Endodermal cell (in vitro differentiated cells): Measurements from ENCODE around the gene BOLA2. TPM values are rescaled to one million over a fixed set of nuclear protein-coding genes. Genes with fewer than 3 reads are reported as not detected.
"Not testable (repeated sequence)": the region's sequence is repeated elsewhere in the genome, so short reads cannot be mapped to it uniquely, and the experiment has no call there.

ENCODE experiments used
- DNase-seq: peaks from one replicate; pipeline ENCODE4 v3.0.0-alpha.2; 2017
- H3K27ac ChIP-seq: 2 replicates; pipeline ENCODE4 v1.5.1; 2013; ENCODE audit warnings: mild to moderate bottlenecking, low read depth, low read length, moderate library complexity
- H3K27me3 ChIP-seq: 2 replicates; pipeline ENCODE4 v1.6.1; 2013; ENCODE audit warnings: mild to moderate bottlenecking, low read length, moderate library complexity; ENCODE audit not compliant: insufficient read depth, control insufficient read depth, poor library complexity, severe bottlenecking
- H3K36me3 ChIP-seq: 2 replicates; pipeline ENCODE4 v1.7.0; 2013; ENCODE audit warnings: mild to moderate bottlenecking, low read length, moderate library complexity; ENCODE audit not compliant: control insufficient read depth, insufficient read depth
- H3K4me1 ChIP-seq: one replicate; pipeline ENCODE4 v1.7.0; 2013; ENCODE audit warnings: low read length; ENCODE audit not compliant: control insufficient read depth, insufficient read depth
- H3K4me3 ChIP-seq: 2 replicates; pipeline ENCODE4 v1.5.1; 2013; ENCODE audit warnings: mild to moderate bottlenecking, low read length, moderate library complexity
- H3K9ac ChIP-seq: 2 replicates; pipeline ENCODE4 v1.6.1; 2013; ENCODE audit warnings: mild to moderate bottlenecking, low read length, moderate library complexity; ENCODE audit not compliant: poor library complexity, severe bottlenecking; ENCODE audit errors: extremely low read depth
- H3K9me3 ChIP-seq: 2 replicates; pipeline ENCODE4 v1.6.1; 2013; ENCODE audit warnings: mild to moderate bottlenecking, low read length, moderate library complexity; ENCODE audit not compliant: control insufficient read depth
- H3K27ac Mint-ChIP-seq: 2 replicates; pipeline ENCODE4 v1.8.0; 2020; ENCODE audit warnings: mixed read lengths
- H3K27me3 Mint-ChIP-seq: 2 replicates; pipeline ENCODE4 v1.8.0; 2021; ENCODE audit warnings: mild to moderate bottlenecking, mixed read lengths; ENCODE audit not compliant: insufficient read depth
- H3K36me3 Mint-ChIP-seq: 2 replicates; pipeline ENCODE4 v1.8.0; 2020; ENCODE audit warnings: low read depth, mixed read lengths
- H3K4me1 Mint-ChIP-seq: 2 replicates; pipeline ENCODE4 v1.8.0; 2020; ENCODE audit warnings: mixed read lengths
- H3K4me3 Mint-ChIP-seq: 2 replicates; pipeline ENCODE4 v1.8.0; 2020; ENCODE audit warnings: mild to moderate bottlenecking, moderate library complexity, mixed read lengths
- H3K9me3 Mint-ChIP-seq: 2 replicates; pipeline ENCODE4 v1.8.0; 2020; ENCODE audit warnings: mild to moderate bottlenecking, mixed read lengths
- WGBS, 2 experiments: methylation state at CpG; one replicate each; pipeline versions ENCODE4 v1.1.5 to v1.1.7; 2013; ENCODE audit warnings: missing lambda C conversion rate in 2 of 2, mixed read lengths in 1 of 2; ENCODE audit not compliant: insufficient coverage in 1 of 2, insufficient read length in 1 of 2; 5-methylcytosine and 5-hydroxymethylcytosine counted together
- long read RNA-seq, 4 experiments: library from polyadenylated mRNA in 2 of 4; library from RNA in 1 of 4; library from capped mRNA in 1 of 4; stranded (forward) in 3 of 4; unstranded in 1 of 4; transcript quantifications; one replicate each; pipeline ENCODE4 v2.0.0, GENCODE V29; 2020 to 2021; ENCODE audit warnings: inconsistent platforms in 1 of 4
- polyA plus RNA-seq, 2 experiments: library from polyadenylated mRNA; stranded (reverse); fragments of 50-300 nt; gene quantifications; one replicate each; pipeline ENCODE4 v1.2.3, GENCODE V29; 2013
- total RNA-seq, 2 donors: library from RNA; stranded (reverse); fragmentation: NEBNext Ultra II Directional in 1 of 2; extraction: Animal tissue kit (Norgen Biotek cat#: 25700) in 1 of 2; gene quantifications; 2 replicates in 1 of 2; 3 replicates in 1 of 2; pipeline ENCODE4 v1.2.1, GENCODE V29; 2021

BOLA2 gene
- total RNA-seq = 10 to 100 TPM in 1 of 2 donors, 1 to 10 TPM in 1; 9.5 to 11.0 TPM
- polyA plus RNA-seq (2013, experiment 1 of 2) = 16.4 TPM
- 17.6 TPM for polyA plus RNA-seq (2013, experiment 2 of 2)
- long read RNA-seq, experiment 1, transcript BOLA2-201 (3 exons, 1,012 nt) = major isoform, 28 of 33 reads
- long read RNA-seq, experiment 1, partial matches to known transcripts = 1 of 33 reads
- long read RNA-seq, experiment 1, other reads (novel, unspliced or antisense) = 4 of 33 reads
- long read RNA-seq, experiment 2, transcript BOLA2-201 (3 exons, 1,012 nt) = major isoform, 23 of 27 reads
- long read RNA-seq, experiment 2, partial matches to known transcripts = 1 of 27 reads
- long read RNA-seq, experiment 2, other reads (novel, unspliced or antisense) = 3 of 27 reads
- long read RNA-seq, experiment 3, transcript BOLA2-201 (3 exons, 1,012 nt) = major isoform, 13 of 15 reads
- long read RNA-seq, experiment 3, partial matches to known transcripts = 1 of 15 reads
- long read RNA-seq, experiment 3, other reads (novel, unspliced or antisense) = 1 of 15 reads
- long read RNA-seq, experiment 4, transcript BOLA2-201 (3 exons, 1,012 nt) = major isoform, 14 of 16 reads
- long read RNA-seq, experiment 4, partial matches to known transcripts = 0 of 16 reads
- long read RNA-seq, experiment 4, other reads (novel, unspliced or antisense) = 2 of 16 reads

GRCh38 chr16:29454269-29454668 is at the start of gene BOLA2, which contains the start of gene SLX1B:
BOLA2 (minus strand) TSS chr16:29454351; CDS start chr16:29454253, 98 bp downstream.
SLX1B (plus strand) TSS chr16:29454533.
- DNase-seq, H3K27ac ChIP-seq, H3K27ac Mint-ChIP-seq, H3K9me3 ChIP-seq, H3K36me3 Mint-ChIP-seq, H3K4me1 Mint-ChIP-seq, H3K27me3 Mint-ChIP-seq, H3K4me3 Mint-ChIP-seq, H3K4me1 ChIP-seq, H3K36me3 ChIP-seq, H3K27me3 ChIP-seq, H3K9ac ChIP-seq, H3K9me3 Mint-ChIP-seq, H3K4me3 ChIP-seq: not testable (repeated sequence)
- WGBS, 2 experiments = no CpG with 5 or more reads among the region's 33 CpGs

DNA sequence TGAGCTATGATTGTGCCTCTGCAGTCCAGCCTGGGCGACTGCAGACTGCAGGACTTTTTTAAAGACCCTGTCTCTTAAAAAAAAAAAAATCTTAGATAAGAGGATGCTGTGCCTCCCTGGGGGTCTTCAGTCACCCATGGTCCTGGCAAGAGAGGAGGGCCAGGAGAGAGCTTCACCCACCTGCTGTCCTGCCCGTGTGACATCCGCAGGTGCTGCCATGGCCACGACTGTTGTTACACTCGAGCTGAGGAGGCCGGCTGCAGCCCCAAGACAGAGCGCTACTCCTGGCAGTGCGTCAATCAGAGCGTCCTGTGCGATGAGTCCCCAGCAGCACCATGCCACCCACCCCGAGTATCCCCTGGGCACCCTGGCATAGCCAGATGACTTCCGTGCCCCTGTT is 28.1 kb upstream of the BOLA2 start:
- not testable (repeated sequence) for H3K4me3 ChIP-seq, H3K27ac ChIP-seq, DNase-seq

GRCh38 chr16:29472065-29472464 is 17.9 kb upstream of the BOLA2 start:
- H3K27ac ChIP-seq, H3K9me3 Mint-ChIP-seq, H3K36me3 ChIP-seq, H3K36me3 Mint-ChIP-seq, DNase-seq, H3K27me3 Mint-ChIP-seq, H3K4me3 Mint-ChIP-seq, H3K4me1 ChIP-seq, H3K27me3 ChIP-seq, H3K27ac Mint-ChIP-seq, H3K4me3 ChIP-seq, H3K9me3 ChIP-seq, H3K4me1 Mint-ChIP-seq, H3K9ac ChIP-seq: not testable (repeated sequence)
- no CpG with 5 or more reads among the region's 4 CpGs for WGBS, 2 experiments

More for the DNA sequence above, 28.1 kb upstream of the BOLA2 start:
- H3K36me3 ChIP-seq, H3K36me3 Mint-ChIP-seq, H3K9ac ChIP-seq, H3K27me3 Mint-ChIP-seq, H3K27ac Mint-ChIP-seq, H3K4me3 Mint-ChIP-seq, H3K4me1 Mint-ChIP-seq, H3K9me3 Mint-ChIP-seq, H3K9me3 ChIP-seq, H3K4me1 ChIP-seq, H3K27me3 ChIP-seq: not testable (repeated sequence)
- 86% methylated on average over 3 of the region's 12 CpGs; no CpG with 5 or more reads in 1 of the 2 experiments for WGBS, 2 experiments

DNA sequence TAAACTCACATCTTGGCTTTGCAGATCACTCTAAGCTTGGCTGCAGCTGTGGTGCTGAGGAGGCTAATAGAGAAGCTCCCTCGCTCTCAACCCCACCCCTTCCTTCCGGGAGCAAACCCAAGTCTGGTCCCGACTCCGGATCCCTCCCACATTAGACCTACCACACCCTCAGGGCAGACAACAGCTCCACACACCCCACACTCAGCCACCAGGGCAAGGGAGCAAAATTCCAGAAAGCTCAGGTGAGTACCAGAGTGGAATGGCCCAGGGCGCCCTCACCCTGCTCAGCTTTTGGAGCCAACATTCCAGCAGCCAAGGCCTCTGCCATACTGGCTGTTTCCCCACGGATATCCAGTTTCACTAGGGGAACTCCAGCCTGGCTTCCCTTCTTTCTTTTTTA is 15.5 kb upstream of the BOLA2 start:
- H3K9ac ChIP-seq, H3K27me3 Mint-ChIP-seq, H3K27me3 ChIP-seq, H3K27ac Mint-ChIP-seq, H3K9me3 Mint-ChIP-seq, H3K4me1 ChIP-seq, H3K27ac ChIP-seq, H3K4me3 ChIP-seq, H3K4me3 Mint-ChIP-seq, H3K36me3 Mint-ChIP-seq, H3K4me1 Mint-ChIP-seq, DNase-seq, H3K9me3 ChIP-seq, H3K36me3 ChIP-seq: not testable (repeated sequence)
- WGBS, 2 experiments = 92% methylated on average over 5 of the region's 6 CpGs; no CpG with 5 or more reads in 1 of the 2 experiments

GRCh38 chr16:29467654-29468366 is 13.7 kb upstream of the BOLA2 start:
- not testable (repeated sequence) for H3K36me3 Mint-ChIP-seq, H3K4me3 Mint-ChIP-seq, H3K27me3 ChIP-seq, H3K27ac ChIP-seq, H3K9ac ChIP-seq, H3K27ac Mint-ChIP-seq, H3K9me3 Mint-ChIP-seq, H3K4me1 ChIP-seq, DNase-seq, H3K9me3 ChIP-seq, H3K4me3 ChIP-seq, H3K36me3 ChIP-seq, H3K4me1 Mint-ChIP-seq, H3K27me3 Mint-ChIP-seq
- no CpG with 5 or more reads among the region's 10 CpGs for WGBS, 2 experiments

DNA sequence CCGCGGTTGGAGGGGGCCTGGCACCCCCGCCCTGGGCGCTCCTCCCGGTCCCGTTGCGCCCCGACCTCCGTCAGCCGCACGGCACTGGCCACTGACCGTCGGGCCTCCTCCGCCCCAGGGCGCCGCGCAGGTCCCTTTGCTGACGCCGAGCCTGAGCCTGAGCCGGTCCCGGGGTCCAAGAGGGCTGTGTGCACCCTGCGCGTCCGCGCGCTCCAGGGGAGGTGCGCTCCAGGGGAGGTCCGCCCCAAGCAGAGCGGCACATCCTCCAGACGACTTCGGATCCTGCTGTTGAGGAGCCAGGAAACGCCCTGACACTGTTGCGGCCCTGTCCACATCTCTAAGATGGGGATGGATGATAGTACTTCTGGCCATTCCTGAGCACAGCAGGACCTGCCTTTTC is 12.8 kb upstream of the BOLA2 start:
- WGBS, 2 experiments = no CpG with 5 or more reads among the region's 33 CpGs
- not testable (repeated sequence) for H3K4me1 Mint-ChIP-seq

More for the DNA sequence above, 12.8 kb upstream of the BOLA2 start:
- not testable (repeated sequence) for DNase-seq, H3K27me3 Mint-ChIP-seq, H3K4me1 ChIP-seq, H3K9me3 ChIP-seq, H3K9ac ChIP-seq, H3K27me3 ChIP-seq, H3K36me3 ChIP-seq, H3K9me3 Mint-ChIP-seq, H3K4me3 ChIP-seq, H3K4me3 Mint-ChIP-seq, H3K36me3 Mint-ChIP-seq, H3K27ac ChIP-seq, H3K27ac Mint-ChIP-seq
